Progenitor cell of endocrine pancreas (in vitro differentiated cells): ENCODE results near the gene FLNA. TPM values are rescaled to one million over a fixed set of nuclear protein-coding genes. Genes with fewer than 3 reads are reported as not detected.

Source experiments
- DNase-seq: peaks from one replicate; pipeline ENCODE4 v3.0.0; 2021; ENCODE audit warnings: low spot score; ENCODE audit not compliant: unreplicated experiment
- H3K27ac Mint-ChIP-seq: 2 replicates; pipeline ENCODE4 v1.8.0; 2021; ENCODE audit warnings: mild to moderate bottlenecking, moderate library complexity, mixed read lengths
- H3K27me3 Mint-ChIP-seq: 2 replicates; pipeline ENCODE4 v1.8.0; 2021; ENCODE audit warnings: mixed read lengths
- H3K36me3 Mint-ChIP-seq: 2 replicates; pipeline ENCODE4 v1.8.0; 2022; ENCODE audit warnings: mixed read lengths; ENCODE audit not compliant: insufficient read depth
- H3K4me1 Mint-ChIP-seq: 2 replicates; pipeline ENCODE4 v1.8.0; 2021; ENCODE audit warnings: low read depth, mixed read lengths
- H3K4me3 Mint-ChIP-seq: 2 replicates; pipeline ENCODE4 v1.8.0; 2021; ENCODE audit warnings: low read depth, mild to moderate bottlenecking, moderate library complexity, mixed read lengths
- H3K9me3 Mint-ChIP-seq: 2 replicates; pipeline ENCODE4 v1.8.0; 2021; ENCODE audit warnings: low read depth, mixed read lengths
- CTCF ChIP-seq: fragments of 200-600 bp; sonication (generic); IDR thresholded peaks from one replicate; pipeline ENCODE4 v1.5.0; 2021; ENCODE audit warnings: antibody characterized with exemption, mild to moderate bottlenecking; ENCODE audit not compliant: unreplicated experiment
- total RNA-seq: library from RNA; stranded (reverse); gene quantifications from 2 replicates; pipeline ENCODE4 v1.2.1, GENCODE V29; 2021

Gene FLNA
- total RNA-seq, 1 donor from 2014 or later = 777 TPM

- Mint-ChIP-seq H3K4me3 (peak overlapping the region; percentile 49), H3K27ac (peak overlapping the region; percentile 79), H3K4me1 (no peaks in the 10 kb centered on the region), H3K9me3 (peaks cover 2% of the 10 kb centered on the region), H3K36me3 (no peaks in the 10 kb centered on the region), H3K27me3 (no peaks in the 10 kb centered on the region)
- DNase-seq = peak; percentile 65
- peak; percentile 62 for TF ChIP-seq CTCF
Observed at GRCh38 chrX:154373340-154374306, 811 bp downstream of the FLNA start.

GRCh38 chrX:154372612-154373022 is 1.8 kb downstream of the FLNA start:
- no peak for DNase-seq
- Mint-ChIP-seq H3K27me3 (no peaks in the 10 kb centered on the region), H3K27ac (peak overlapping the region; percentile 43), H3K4me3 (peak overlapping the region; percentile 50), H3K4me1 (peaks cover 2% of the 10 kb centered on the region), H3K36me3 (no peaks in the 10 kb centered on the region), H3K9me3 (peaks cover 2% of the 10 kb centered on the region)
- TF ChIP-seq CTCF = no peak

- no peak overlapping the region for H3K27ac Mint-ChIP-seq
- H3K4me3 Mint-ChIP-seq = peak overlapping the region; percentile 50
- peaks cover 2% of the 10 kb centered on the region for H3K4me1 Mint-ChIP-seq
- H3K27me3 Mint-ChIP-seq = no peaks in the 10 kb centered on the region
- no peaks in the 10 kb centered on the region for H3K36me3 Mint-ChIP-seq
- H3K9me3 Mint-ChIP-seq = no peaks in the 10 kb centered on the region
- no peak for TF ChIP-seq CTCF
- no peak for DNase-seq
Observed at GRCh38 chrX:154371789-154372300, 2.6 kb downstream of the FLNA start.

GRCh38 chrX:154371017-154371788 is 3.2 kb downstream of the FLNA start:
- Mint-ChIP-seq H3K9me3 (no peaks in the 10 kb centered on the region), H3K36me3 (no peaks in the 10 kb centered on the region), H3K4me1 (peaks cover 2% of the 10 kb centered on the region), H3K27ac (peak overlapping the region; percentile 93), H3K27me3 (no peaks in the 10 kb centered on the region), H3K4me3 (peak overlapping the region; percentile 81)
- no peak for TF ChIP-seq CTCF
- DNase-seq = peak; percentile 72
